CD4-positive, alpha-beta T cell treated with Interleukin-21 for 1 hour (primary cell): ENCODE measurements around the gene RBM19.

Experiments used
- DNase-seq: peaks from one replicate; pipeline ENCODE4 v3.0.0-alpha.2; 2020

RBM19 gene

DNA sequence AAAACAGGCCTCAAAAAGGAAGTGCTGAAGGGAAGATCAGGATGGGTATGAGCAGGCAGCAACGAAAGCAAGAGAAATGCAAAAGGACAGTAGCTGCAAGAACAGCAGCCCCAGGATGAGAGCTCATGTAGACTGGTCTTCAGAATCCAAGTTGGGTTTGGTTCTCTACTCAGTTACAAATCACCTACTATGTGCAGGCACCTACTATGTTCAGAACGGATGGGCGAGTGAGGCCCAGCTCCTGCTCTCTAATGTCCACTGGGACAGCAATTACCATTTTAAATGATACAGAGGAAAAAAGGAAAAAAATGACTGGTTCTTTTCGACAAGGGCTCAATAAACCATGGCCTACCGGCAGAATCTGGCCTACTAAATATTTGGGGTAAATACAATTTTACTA, 88.5 kb downstream of the RBM19 start:
- DNase-seq, result no peak

- DNase-seq, result no peak
These were observed 90.0 kb downstream of the RBM19 start for GRCh38 chr12:113876160-113876559.

- DNase-seq, result no peak
These were observed 90.4 kb downstream of the RBM19 start for GRCh38 chr12:113875691-113876090.

DNA sequence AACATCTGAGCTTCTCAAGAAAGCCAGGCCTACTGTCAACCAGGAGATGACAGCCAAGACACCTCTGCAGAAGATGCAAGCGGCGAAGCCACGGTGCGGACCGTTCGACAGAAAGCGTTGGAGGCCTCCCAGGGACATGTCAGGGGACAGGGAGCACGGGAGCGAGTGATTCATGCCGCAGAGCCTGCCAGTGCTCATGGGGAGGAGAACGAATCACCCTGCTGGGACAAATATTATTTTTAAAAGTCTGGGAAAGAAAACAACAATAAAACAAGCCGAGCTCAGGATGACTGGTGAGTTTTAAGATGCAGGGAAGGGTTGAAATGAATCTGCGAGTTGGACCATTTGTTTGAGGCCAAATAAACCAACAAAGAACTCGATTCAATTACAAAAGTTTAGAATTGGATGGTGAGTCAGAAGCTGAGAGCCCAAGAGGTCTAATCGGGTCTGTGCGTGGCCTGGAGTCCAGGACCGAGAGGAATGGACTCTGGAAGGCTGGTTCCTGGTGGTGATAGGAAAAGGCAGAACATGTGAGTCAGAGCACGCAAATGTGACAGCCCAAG, 91.0 kb downstream of the RBM19 start:
- no peak for DNase-seq

DNA sequence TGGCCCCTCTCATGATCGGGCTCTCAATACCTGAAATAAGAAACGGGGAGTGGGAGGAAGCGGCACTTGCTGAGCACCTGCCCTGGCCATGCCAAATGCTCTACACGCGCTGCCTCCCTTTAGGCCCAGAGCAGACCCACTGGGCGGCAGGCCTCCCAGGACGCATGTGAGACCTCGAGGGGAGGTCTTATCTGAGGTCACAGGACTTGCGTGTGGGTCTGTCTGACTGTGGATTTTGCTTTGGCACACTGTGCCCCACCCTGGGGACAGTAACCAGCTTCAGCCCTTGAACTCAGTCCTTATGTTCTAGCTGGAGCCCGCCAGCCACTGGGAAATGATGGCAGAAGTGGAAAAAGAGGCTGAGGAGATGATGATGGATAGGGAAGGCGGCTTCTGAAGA, 91.8 kb downstream of the RBM19 start:
- DNase-seq, result no peak

- no peak for DNase-seq
These were observed 92.4 kb downstream of the RBM19 start for GRCh38 chr12:113873740-113874139.

DNA sequence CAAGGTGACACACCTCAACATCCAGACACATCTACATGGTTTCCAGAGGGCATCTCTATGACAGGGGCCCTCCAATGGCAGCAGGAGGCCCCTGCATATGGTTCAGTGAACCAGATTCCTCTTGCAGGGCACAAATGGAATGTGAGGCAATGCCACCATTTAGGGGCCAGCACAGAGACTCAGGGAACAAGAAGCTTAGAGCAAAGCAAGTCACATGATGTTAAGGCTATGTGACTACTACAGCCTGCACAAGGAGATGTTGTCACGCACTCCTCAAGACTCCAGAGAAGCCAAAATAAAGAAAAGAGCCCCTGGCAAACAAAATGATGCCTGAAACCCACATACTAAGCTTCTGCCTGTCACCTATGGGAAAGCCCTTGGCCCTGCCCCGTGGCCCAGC, 95.2 kb downstream of the RBM19 start:
- DNase-seq, result no peak

- DNase-seq, result no peak
These were observed 96.1 kb downstream of the RBM19 start for GRCh38 chr12:113870035-113870434.

DNA sequence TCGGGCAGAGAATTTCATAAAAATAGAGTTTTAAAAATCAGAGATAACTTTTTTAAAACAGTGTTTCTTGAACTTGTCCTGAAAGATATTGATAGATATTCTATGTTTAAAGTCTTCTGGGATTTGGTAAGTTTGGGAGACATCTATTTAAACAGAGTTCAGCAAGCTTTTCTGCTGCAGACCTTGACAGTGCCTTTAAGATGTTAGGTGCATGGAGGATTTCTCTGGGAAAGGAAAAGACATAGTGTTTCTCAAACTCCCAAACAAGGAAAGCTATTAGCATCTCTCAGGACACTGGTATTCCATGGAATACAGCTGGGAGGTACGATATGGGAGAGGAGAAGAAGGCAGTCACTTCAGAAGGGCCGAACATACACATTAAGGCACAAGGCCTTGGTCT, 97.8 kb downstream of the RBM19 start:
- no peak for DNase-seq

- DNase-seq, result no peak
These were observed 98.9 kb downstream of the RBM19 start for GRCh38 chr12:113867258-113867657.

- DNase-seq, result no peak
These were observed 99.6 kb downstream of the RBM19 start for GRCh38 chr12:113866496-113866895.

GRCh38 chr12:113863455-113863845, 102.7 kb downstream of the RBM19 start:
- no peak for DNase-seq

GRCh38 chr12:113862590-113863454, 103.3 kb downstream of the RBM19 start:
- DNase-seq, result no peak

DNA sequence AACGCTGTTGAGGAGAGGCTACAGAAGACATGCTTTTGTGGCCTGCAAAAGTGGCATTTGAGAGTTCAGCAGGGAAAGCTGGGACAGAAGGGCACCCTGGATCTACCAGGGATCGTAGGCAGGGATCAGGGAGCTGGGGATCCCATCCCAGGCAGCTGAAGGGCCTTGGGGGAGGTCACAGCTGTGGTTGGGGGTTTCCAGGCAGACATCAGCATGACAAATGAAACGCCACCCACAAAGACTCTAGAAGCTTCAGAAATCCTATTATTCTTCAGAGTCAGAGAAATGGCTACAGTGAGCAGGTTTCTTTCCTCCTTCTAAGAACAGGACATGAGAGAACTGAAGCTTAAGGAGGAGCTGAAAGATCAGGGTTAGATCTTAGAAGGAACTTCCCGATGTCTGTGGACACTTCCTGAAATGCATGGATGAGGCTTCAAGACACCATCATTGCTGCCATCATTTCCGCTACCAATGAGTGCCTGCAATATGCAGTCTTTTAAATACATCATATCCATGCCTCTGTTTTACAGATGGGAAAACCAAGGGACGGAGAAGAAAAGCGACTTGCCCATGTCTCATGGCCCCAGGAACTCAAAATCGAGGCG, 104.3 kb downstream of the RBM19 start:
- no peak for DNase-seq

- no peak for DNase-seq
These were observed 105.2 kb downstream of the RBM19 start for GRCh38 chr12:113860950-113861349.

DNA sequence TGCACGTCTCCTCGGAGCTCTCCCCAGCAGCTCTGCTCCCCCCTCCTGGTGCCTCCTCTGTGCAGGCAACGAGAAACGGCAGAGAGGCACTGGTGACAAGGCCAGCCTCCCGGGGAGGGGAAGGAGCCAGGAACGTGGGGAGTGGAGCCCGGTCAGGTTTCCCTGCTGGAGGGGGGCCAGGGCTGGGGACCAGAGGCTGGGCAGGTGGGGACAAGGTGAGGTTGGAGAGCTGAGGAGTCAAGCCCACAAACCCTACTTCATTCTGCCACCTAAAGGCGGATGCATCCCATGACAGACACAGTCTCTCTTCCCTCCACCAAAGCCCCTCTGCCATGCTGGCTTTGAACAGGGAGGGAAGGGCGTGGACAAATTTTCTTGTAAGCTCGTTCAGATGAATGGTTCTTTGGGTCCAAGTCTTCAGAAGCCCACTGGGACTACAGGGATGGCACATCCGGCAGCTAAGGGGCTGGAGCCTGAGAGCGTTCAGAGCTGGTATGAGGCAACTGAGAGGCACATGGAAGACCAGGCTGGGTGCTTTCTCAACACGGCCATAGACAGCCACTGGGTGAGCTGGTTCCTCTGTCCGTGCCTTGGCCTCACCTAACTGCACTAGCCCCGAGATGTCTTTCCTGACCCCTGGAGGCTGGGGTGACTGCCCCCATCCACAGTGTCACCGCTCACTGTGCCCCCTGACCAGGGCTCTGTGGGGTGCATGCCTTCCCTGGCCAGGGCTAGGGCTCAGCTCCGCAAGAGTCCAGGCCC, 105.9 kb downstream of the RBM19 start:
- no peak for DNase-seq

DNA sequence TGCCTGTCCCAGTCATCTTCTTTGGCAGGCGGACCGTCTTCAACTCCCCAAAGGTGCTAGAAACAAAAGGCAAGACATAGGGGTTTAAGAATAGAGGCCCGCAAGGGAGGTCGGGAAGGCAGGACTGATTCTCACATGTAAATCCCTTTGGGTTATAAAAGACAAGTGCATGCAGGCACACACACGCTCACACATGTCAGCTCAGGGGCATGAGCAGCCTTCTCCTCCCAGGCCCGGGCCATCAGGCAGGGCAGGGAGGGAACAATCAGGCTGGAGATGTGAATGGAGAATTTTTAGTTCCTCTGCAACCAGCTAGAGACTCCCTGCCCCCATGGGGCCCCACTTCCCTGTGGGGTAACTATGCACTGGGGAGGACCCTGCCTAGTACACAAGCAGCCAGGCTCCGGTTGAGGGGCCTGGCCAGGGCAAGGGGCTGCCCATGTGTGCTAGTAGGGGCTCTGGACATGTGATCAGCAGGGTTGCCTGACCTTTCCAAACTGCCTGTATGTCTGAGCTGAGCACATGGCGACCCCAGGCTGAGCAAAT, 107.2 kb downstream of the RBM19 start:
- no peak for DNase-seq

DNA sequence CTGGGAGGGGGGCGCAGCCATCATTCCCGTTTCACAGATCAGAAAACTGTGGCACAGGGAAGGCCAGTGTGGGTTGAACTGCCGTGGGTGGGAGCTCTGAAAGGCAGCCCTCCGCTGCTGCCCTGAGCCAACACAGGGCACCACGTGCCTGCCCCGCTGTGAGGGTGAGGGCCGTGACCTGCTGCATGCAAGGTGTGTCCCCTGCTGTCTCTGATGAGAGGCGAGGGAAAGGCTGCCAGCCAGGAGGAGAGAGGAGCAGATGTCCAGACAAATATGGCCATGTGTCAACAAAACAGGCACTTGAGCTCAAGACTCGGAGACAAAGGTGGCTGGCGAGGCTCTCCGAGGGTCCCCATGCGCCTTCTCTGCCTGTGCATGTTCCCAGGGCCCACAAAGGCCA, 108.8 kb downstream of the RBM19 start:
- DNase-seq, result no peak

- no peak for DNase-seq
These were observed 110.1 kb downstream of the RBM19 start for GRCh38 chr12:113855998-113856397.

- no peak for DNase-seq
These were observed 111.6 kb downstream of the RBM19 start for GRCh38 chr12:113854385-113855142.

GRCh38 chr12:113853491-113853890, 112.6 kb downstream of the RBM19 start:
- DNase-seq, result no peak

DNA sequence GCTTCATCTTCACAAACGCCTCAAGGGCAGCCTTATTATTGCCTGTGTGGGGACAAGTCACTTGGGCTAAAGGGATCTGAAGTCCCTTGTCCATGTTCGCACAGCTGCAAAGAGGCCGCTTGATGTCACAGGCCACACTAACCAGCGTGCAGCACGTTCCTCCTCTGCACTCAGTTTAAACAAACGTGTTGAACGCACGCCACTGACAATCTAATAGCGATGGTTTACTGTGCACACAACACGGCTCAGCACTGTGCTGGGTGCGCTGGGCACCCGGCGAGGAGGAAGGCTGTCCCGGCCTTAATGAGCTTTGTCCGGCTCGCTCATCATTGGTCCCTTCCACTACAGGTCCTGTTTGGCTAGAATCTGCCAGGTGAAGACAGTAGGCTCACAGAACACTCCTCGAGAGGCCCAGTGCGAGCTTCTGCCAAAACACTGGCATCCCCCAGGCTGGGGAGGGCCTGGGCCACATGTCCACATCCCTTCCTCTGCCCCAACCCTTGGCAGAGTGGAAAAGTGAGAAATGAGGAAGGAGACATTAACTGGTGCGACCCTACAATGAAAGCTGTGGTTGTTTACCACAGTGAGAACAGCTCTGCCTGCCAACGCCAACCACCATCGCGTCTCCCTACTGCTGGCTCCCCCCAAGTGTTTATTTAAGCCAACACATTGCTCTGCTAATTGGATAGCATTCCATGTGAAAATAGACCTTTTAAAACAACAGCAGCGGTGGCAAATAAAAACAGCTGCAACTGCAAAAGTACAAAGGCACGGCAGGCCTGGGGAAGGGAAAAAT, 113.2 kb downstream of the RBM19 start:
- no peak for DNase-seq
